ENCODE results near the gene TIRAP.

GRCh38 chr11:126328444-126328843 lies 45.6 kb downstream of the TIRAP start:
- no peak for TF ChIP-seq POLR2A (IDR thresholded peaks at IDR 0.05)
- no peak for TF ChIP-seq CTCF (IDR thresholded peaks at IDR 0.05)
